NCI-H774 (cell line): ENCODE measurements around the gene STRBP.

Experiments
- DNase-seq: peaks from one replicate; lab custom pipeline; 2025; lab: John Stamatoyannopoulos, UW

Gene STRBP

GRCh38 chr9:123097430-123098095 is 170.8 kb downstream of the STRBP start:
- DNase-seq = no peak

GRCh38 chr9:123096987-123097386 is 171.4 kb downstream of the STRBP start:
- no peak for DNase-seq

GRCh38 chr9:123093141-123093540 is 175.2 kb downstream of the STRBP start:
- DNase-seq = no peak

GRCh38 chr9:123091459-123091858 is 176.9 kb downstream of the STRBP start:
- no peak for DNase-seq

- DNase-seq = no peak
Observed at GRCh38 chr9:123090956-123091355, 177.4 kb downstream of the STRBP start.

- DNase-seq = no peak
Observed at GRCh38 chr9:123090198-123090896, 178.0 kb downstream of the STRBP start.

DNA sequence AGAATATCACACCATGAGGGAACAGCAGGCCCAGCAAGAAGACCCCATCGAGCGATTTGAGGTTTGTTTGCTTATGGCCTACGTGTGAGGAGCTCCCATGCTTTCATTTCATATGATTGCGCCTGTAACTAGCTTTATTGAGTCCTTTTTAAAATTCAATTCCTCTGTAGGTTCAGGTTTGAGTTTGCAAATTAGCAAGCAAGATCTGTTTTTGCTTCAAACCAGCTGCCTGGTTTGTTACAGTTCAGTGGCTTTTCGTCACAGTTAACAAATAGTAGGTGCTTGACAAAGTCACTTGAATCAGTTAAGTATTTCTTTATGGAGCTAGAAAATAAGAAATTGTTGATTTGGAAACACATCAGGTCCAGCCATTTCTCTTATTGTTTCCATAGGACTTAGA is 178.6 kb downstream of the STRBP start:
- no peak for DNase-seq

GRCh38 chr9:123089040-123089439 is 179.3 kb downstream of the STRBP start:
- DNase-seq = no peak

GRCh38 chr9:123087359-123087888 is 181.0 kb downstream of the STRBP start:
- DNase-seq = no peak

- no peak for DNase-seq
Observed at GRCh38 chr9:123085916-123086315, 182.5 kb downstream of the STRBP start.

GRCh38 chr9:123084256-123084655 is 184.1 kb downstream of the STRBP start:
- no peak for DNase-seq

DNA sequence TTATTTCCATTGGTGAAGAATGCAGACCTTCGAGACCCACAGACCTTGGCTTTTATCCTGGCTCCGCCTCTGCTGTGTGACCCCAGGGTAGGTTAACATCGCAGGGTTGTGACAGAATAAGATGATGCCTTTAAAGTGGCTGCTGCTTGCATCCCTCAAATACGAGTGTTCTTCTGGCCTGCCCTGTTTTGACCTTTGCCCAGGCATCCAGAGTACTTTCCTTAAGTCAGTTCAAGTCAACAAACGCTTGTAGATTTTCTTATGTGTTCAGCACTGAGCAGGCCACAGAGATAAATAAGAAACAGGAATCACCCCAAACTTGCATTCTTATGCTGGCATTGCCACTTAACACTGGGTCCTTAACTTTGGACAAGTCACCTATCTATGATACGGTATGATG is 184.7 kb downstream of the STRBP start:
- DNase-seq = no peak

- peak; percentile 20 for DNase-seq
Observed at GRCh38 chr9:123081824-123082223, 186.6 kb downstream of the STRBP start.

- no peak for DNase-seq
Observed at GRCh38 chr9:123080444-123080843, 187.9 kb downstream of the STRBP start.

GRCh38 chr9:123074628-123075027 is 193.8 kb downstream of the STRBP start:
- DNase-seq = no peak

- DNase-seq = no peak
Observed at GRCh38 chr9:123073991-123074422, 194.4 kb downstream of the STRBP start.

- no peak for DNase-seq
Observed at GRCh38 chr9:123073441-123073840, 194.9 kb downstream of the STRBP start.

DNA sequence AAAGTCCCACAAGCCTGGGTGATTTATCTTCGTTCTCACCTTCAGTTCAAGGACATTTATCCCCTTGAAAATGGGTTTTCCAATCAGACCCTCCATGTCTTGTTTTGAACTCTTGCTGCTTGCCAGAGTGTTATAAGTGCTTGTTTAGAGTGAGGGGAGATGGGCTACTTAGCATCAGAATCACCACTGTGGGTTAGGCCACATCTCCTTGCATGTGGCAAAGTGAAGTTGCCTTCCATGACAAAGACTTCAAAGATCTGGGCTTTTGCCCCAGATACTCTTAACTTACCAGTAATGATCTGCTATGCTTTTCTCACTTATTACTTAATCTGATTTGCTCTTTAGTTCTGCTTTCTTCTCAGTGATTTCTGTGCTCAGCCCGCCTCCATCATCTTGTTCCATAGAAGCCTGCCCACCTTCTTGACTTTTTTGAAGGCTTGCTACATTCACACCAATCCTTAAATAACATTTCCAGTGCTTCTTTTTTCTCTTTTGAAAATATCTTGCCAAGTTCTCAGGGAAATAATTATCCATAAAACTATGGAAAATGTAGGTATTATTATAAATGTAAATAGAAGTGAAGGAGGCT is 195.9 kb downstream of the STRBP start:
- DNase-seq = no peak
